ENCODE results near the gene PARD3.

- TF ChIP-seq, protein P1, sequence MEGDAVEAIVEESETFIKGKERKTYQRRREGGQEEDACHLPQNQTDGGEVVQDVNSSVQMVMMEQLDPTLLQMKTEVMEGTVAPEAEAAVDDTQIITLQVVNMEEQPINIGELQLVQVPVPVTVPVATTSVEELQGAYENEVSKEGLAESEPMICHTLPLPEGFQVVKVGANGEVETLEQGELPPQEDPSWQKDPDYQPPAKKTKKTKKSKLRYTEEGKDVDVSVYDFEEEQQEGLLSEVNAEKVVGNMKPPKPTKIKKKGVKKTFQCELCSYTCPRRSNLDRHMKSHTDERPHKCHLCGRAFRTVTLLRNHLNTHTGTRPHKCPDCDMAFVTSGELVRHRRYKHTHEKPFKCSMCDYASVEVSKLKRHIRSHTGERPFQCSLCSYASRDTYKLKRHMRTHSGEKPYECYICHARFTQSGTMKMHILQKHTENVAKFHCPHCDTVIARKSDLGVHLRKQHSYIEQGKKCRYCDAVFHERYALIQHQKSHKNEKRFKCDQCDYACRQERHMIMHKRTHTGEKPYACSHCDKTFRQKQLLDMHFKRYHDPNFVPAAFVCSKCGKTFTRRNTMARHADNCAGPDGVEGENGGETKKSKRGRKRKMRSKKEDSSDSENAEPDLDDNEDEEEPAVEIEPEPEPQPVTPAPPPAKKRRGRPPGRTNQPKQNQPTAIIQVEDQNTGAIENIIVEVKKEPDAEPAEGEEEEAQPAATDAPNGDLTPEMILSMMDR (IDR thresholded peaks at IDR 0.05; ENCODE audit: poor library complexity, severe bottlenecking), result no peak
- TF ChIP-seq RAD21 (conservative IDR thresholded peaks at IDR 0.05) (no peak), EZH2 (IDR thresholded peaks at IDR 0.05; ENCODE audit: borderline replicate concordance, insufficient read depth, low read length, poor library complexity, severe bottlenecking) (no peak), TAF1 (IDR thresholded peaks at IDR 0.05; ENCODE audit: low read depth) (no peak), SMC3 (conservative IDR thresholded peaks at IDR 0.05; ENCODE audit: poor library complexity) (no peak), MXI1 (conservative IDR thresholded peaks at IDR 0.05; ENCODE audit: poor library complexity, severe bottlenecking) (no peak), POLR2AphosphoS5 (IDR thresholded peaks at IDR 0.05) (no peak), EP300 (conservative IDR thresholded peaks at IDR 0.05; ENCODE audit: poor library complexity, severe bottlenecking) (no peak)
- TF ChIP-seq, protein P2, sequence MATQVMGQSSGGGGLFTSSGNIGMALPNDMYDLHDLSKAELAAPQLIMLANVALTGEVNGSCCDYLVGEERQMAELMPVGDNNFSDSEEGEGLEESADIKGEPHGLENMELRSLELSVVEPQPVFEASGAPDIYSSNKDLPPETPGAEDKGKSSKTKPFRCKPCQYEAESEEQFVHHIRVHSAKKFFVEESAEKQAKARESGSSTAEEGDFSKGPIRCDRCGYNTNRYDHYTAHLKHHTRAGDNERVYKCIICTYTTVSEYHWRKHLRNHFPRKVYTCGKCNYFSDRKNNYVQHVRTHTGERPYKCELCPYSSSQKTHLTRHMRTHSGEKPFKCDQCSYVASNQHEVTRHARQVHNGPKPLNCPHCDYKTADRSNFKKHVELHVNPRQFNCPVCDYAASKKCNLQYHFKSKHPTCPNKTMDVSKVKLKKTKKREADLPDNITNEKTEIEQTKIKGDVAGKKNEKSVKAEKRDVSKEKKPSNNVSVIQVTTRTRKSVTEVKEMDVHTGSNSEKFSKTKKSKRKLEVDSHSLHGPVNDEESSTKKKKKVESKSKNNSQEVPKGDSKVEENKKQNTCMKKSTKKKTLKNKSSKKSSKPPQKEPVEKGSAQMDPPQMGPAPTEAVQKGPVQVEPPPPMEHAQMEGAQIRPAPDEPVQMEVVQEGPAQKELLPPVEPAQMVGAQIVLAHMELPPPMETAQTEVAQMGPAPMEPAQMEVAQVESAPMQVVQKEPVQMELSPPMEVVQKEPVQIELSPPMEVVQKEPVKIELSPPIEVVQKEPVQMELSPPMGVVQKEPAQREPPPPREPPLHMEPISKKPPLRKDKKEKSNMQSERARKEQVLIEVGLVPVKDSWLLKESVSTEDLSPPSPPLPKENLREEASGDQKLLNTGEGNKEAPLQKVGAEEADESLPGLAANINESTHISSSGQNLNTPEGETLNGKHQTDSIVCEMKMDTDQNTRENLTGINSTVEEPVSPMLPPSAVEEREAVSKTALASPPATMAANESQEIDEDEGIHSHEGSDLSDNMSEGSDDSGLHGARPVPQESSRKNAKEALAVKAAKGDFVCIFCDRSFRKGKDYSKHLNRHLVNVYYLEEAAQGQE (IDR thresholded peaks at IDR 0.05; ENCODE audit: borderline replicate concordance), result no peak
Measured at GRCh38 chr10:34378297-34378696, 436.8 kb downstream of the PARD3 start.
